Measurements from ENCODE around the gene GMPPB. TPM values are rescaled to one million over a fixed set of nuclear protein-coding genes. Genes with fewer than 3 reads are reported as not detected.

The GMPPB gene
- total RNA-seq, 4 donors from 2014 or later = 15.6 to 20.5 (median 17.3) TPM

- no peaks in the 10 kb centered on the region for H3K9me3 ChIP-seq
- H3K4me1 ChIP-seq = peaks cover 0 to 33% (median 8%) of the 10 kb centered on the region in 3 donors
- no peak overlapping the region for H3K4me3 ChIP-seq
- TF ChIP-seq EP300 (IDR thresholded peaks at IDR 0.05) = no peak
- peaks cover 0 to 65% of the 10 kb centered on the region in 2 donors for H3K36me3 ChIP-seq
- no CpG with 5 or more reads among the region's 16 CpGs for WGBS, 2 donors (ENCODE audit: low coverage in 1 of 2)
- no peak overlapping the region for H3K27ac ChIP-seq
- H3K27me3 ChIP-seq = no peaks in the 10 kb centered on the region
- no peak for ATAC-seq
Measured at GRCh38 chr3:49716691-49717210, 7.0 kb downstream of the GMPPB start.

GRCh38 chr3:49716169-49716568 is 7.6 kb downstream of the GMPPB start:
- no peak overlapping the region for H3K27ac ChIP-seq
- H3K36me3 ChIP-seq = peaks cover 0 to 65% of the 10 kb centered on the region in 2 donors
- WGBS, 2 donors (ENCODE audit: low coverage in 1 of 2) = 100% methylated on average over 1 of the region's 7 CpGs; no CpG with 5 or more reads in 1 of the 2 donors
- no peak overlapping the region for H3K4me3 ChIP-seq
- H3K27me3 ChIP-seq = no peaks in the 10 kb centered on the region
- peaks cover 0 to 27% (median 8%) of the 10 kb centered on the region in 3 donors for H3K4me1 ChIP-seq
- TF ChIP-seq EP300 (IDR thresholded peaks at IDR 0.05) (no peak), CTCF (IDR thresholded peaks at IDR 0.05) (no peak), POLR2AphosphoS5 (IDR thresholded peaks at IDR 0.05) (no peak), POLR2A (IDR thresholded peaks at IDR 0.05) (no peak)
- H3K9me3 ChIP-seq = no peaks in the 10 kb centered on the region
- ATAC-seq = no peak

- Histone ChIP-seq H3K27me3 (no peaks in the 10 kb centered on the region), H3K36me3 (peaks cover 0 to 65% of the 10 kb centered on the region in 2 donors), H3K4me3 (no peak overlapping the region), H3K4me1 (peaks cover 0 to 26% (median 8%) of the 10 kb centered on the region in 3 donors), H3K27ac (no peak overlapping the region), H3K9me3 (no peaks in the 10 kb centered on the region)
- WGBS, 2 donors (ENCODE audit: low coverage in 1 of 2) = 94% methylated on average over 5 of the region's 13 CpGs; no CpG with 5 or more reads in 1 of the 2 donors
- no peak for TF ChIP-seq POLR2A (IDR thresholded peaks at IDR 0.05)
- no peak for TF ChIP-seq CTCF (IDR thresholded peaks at IDR 0.05)
- TF ChIP-seq POLR2AphosphoS5 (IDR thresholded peaks at IDR 0.05) = no peak
- no peak for ATAC-seq
Measured at GRCh38 chr3:49715611-49716121, 8.1 kb downstream of the GMPPB start.

GRCh38 chr3:49714728-49715550 is 8.8 kb downstream of the GMPPB start:
- 83% methylated on average over 1 of the region's 13 CpGs; no CpG with 5 or more reads in 1 of the 2 donors for WGBS, 2 donors (ENCODE audit: low coverage in 1 of 2)

More at GRCh38 chr3:49714728-49715550, 8.8 kb downstream of the GMPPB start:
- ATAC-seq = no peak
- TF ChIP-seq POLR2A (IDR thresholded peaks at IDR 0.05) (no peak), POLR2AphosphoS5 (IDR thresholded peaks at IDR 0.05) (no peak), EP300 (IDR thresholded peaks at IDR 0.05) (no peak), CTCF (IDR thresholded peaks at IDR 0.05) (no peak)
- no peak overlapping the region for H3K27ac ChIP-seq
- H3K27me3 ChIP-seq = no peaks in the 10 kb centered on the region
- peaks cover 0 to 19% (median 8%) of the 10 kb centered on the region in 3 donors for H3K4me1 ChIP-seq
- H3K9me3 ChIP-seq = no peaks in the 10 kb centered on the region
- peaks cover 0 to 67% of the 10 kb centered on the region in 2 donors for H3K36me3 ChIP-seq
- no peak overlapping the region for H3K4me3 ChIP-seq

Data from gastroesophageal sphincter (tissue), 4 donors.